NCI-H1048 (cell line): ENCODE data around the gene SORCS2.

Source experiments
- DNase-seq: peaks from one replicate; lab custom pipeline; 2025; lab: John Stamatoyannopoulos, UW

Gene SORCS2

GRCh38 chr4:7192252-7193029, at the start of gene SORCS2:
TSS of gene SORCS2 (plus strand) at chr4:7192538.
- no peak for DNase-seq

GRCh38 chr4:7144374-7145290, 47.7 kb upstream of the SORCS2 start:
- no peak for DNase-seq

- no peak for DNase-seq
Measured at GRCh38 chr4:7145291-7145934, 46.9 kb upstream of the SORCS2 start.

GRCh38 chr4:7146059-7146785, 46.1 kb upstream of the SORCS2 start:
- no peak for DNase-seq

GRCh38 chr4:7146786-7147115, 45.6 kb upstream of the SORCS2 start:
- no peak for DNase-seq

- DNase-seq = no peak
Measured at GRCh38 chr4:7147261-7147660, 45.1 kb upstream of the SORCS2 start.

GRCh38 chr4:7147661-7148310, 44.6 kb upstream of the SORCS2 start:
- no peak for DNase-seq

GRCh38 chr4:7148337-7148736, 44.0 kb upstream of the SORCS2 start:
- DNase-seq = no peak

GRCh38 chr4:7150036-7150635, 42.2 kb upstream of the SORCS2 start:
- DNase-seq = no peak

GRCh38 chr4:7151668-7152227, 40.6 kb upstream of the SORCS2 start:
- DNase-seq = no peak

GRCh38 chr4:7153711-7154110, 38.6 kb upstream of the SORCS2 start:
- no peak for DNase-seq

- no peak for DNase-seq
Measured at GRCh38 chr4:7154351-7154981, 37.9 kb upstream of the SORCS2 start.

- no peak for DNase-seq
Measured at GRCh38 chr4:7155590-7156071, 36.7 kb upstream of the SORCS2 start.

- no peak for DNase-seq
Measured at GRCh38 chr4:7156328-7156727, 36.0 kb upstream of the SORCS2 start.

GRCh38 chr4:7156761-7157488, 35.4 kb upstream of the SORCS2 start:
- DNase-seq = no peak

- no peak for DNase-seq
Measured at GRCh38 chr4:7157666-7158065, 34.7 kb upstream of the SORCS2 start.

GRCh38 chr4:7158081-7158750, 34.1 kb upstream of the SORCS2 start:
- DNase-seq = no peak

GRCh38 chr4:7158991-7159390, 33.3 kb upstream of the SORCS2 start:
- DNase-seq = no peak

GRCh38 chr4:7159923-7160322, 32.4 kb upstream of the SORCS2 start:
- no peak for DNase-seq
